Bronchial epithelial cell (primary cell): Measurements from ENCODE around the gene SLC25A17. TPM values are rescaled to one million over a fixed set of nuclear protein-coding genes. Genes with fewer than 3 reads are reported as not detected.

Experiments used
- DNase-seq: peaks from one replicate; pipeline ENCODE4 v3.0.0-alpha.2; 2010; ENCODE audit warnings: low read depth
- FAIRE-seq: peaks from 2 replicates; lab custom pipeline; 2011; peaks lifted over from hg19 to GRCh38; lab: Jason Lieb, UNC
- H3K27me3 ChIP-seq: 2 replicates; pipeline ENCODE4 v1.5.1; 2011; ENCODE audit warnings: low read length; ENCODE audit not compliant: control insufficient read depth, insufficient read depth
- H3K36me3 ChIP-seq: 2 replicates; pipeline ENCODE4 v1.5.1; 2011; ENCODE audit warnings: low read length; ENCODE audit not compliant: control insufficient read depth, insufficient read depth
- H3K4me3 ChIP-seq: 2 replicates; pipeline ENCODE4 v1.5.1; 2011; ENCODE audit warnings: mild to moderate bottlenecking, low read depth, low read length, control low read depth
- CTCF ChIP-seq: IDR thresholded peaks from 2 replicates; pipeline ENCODE4 v1.5.1; 2011; ENCODE audit warnings: mild to moderate bottlenecking, moderate library complexity, low read length, control low read depth, inconsistent platforms; ENCODE audit not compliant: insufficient read depth, severe bottlenecking
- total RNA-seq: library from RNA; depleted of rRNA; stranded (reverse); fragments of >200 nt; gene quantifications from 2 replicates; pipeline ENCODE4 v1.2.1, GENCODE V29; 2014

The SLC25A17 gene
- total RNA-seq, 1 donor from 2014 or later = 27.4 TPM

GRCh38 chr22:40758390-40758789 lies 60.8 kb downstream of the SLC25A17 start:
- no peaks in the 10 kb centered on the region for H3K36me3 ChIP-seq
- DNase-seq = peak; percentile 85
- no peaks in the 10 kb centered on the region for H3K27me3 ChIP-seq
- no peak for FAIRE-seq
- no peak for TF ChIP-seq CTCF
- no peak overlapping the region for H3K4me3 ChIP-seq

GRCh38 chr22:40757071-40757470 lies 62.1 kb downstream of the SLC25A17 start:
- no peaks in the 10 kb centered on the region for H3K27me3 ChIP-seq
- H3K36me3 ChIP-seq = no peaks in the 10 kb centered on the region
- no peak overlapping the region for H3K4me3 ChIP-seq
- TF ChIP-seq CTCF = no peak
- FAIRE-seq = no peak
- DNase-seq = peak; percentile 93

GRCh38 chr22:40753114-40753513 lies 66.0 kb downstream of the SLC25A17 start:
- DNase-seq = no peak
- TF ChIP-seq CTCF = no peak
- no peaks in the 10 kb centered on the region for H3K36me3 ChIP-seq
- FAIRE-seq = no peak
- no peaks in the 10 kb centered on the region for H3K27me3 ChIP-seq
- H3K4me3 ChIP-seq = no peak overlapping the region

- H3K27me3 ChIP-seq = no peaks in the 10 kb centered on the region
- FAIRE-seq (no peak), DNase-seq (no peak)
- no peak overlapping the region for H3K4me3 ChIP-seq
- H3K36me3 ChIP-seq = no peaks in the 10 kb centered on the region
- no peak for TF ChIP-seq CTCF
Measured at GRCh38 chr22:40751250-40751649, 67.9 kb downstream of the SLC25A17 start.

GRCh38 chr22:40749829-40750228 lies 69.3 kb downstream of the SLC25A17 start:
- Histone ChIP-seq H3K36me3 (no peaks in the 10 kb centered on the region), H3K4me3 (no peak overlapping the region), H3K27me3 (no peaks in the 10 kb centered on the region)
- FAIRE-seq = no peak
- no peak for DNase-seq
- TF ChIP-seq CTCF = no peak

GRCh38 chr22:40748388-40749355 lies 70.5 kb downstream of the SLC25A17 start:
- Histone ChIP-seq H3K36me3 (no peaks in the 10 kb centered on the region), H3K4me3 (no peak overlapping the region), H3K27me3 (no peaks in the 10 kb centered on the region)
- FAIRE-seq (no peak), DNase-seq (no peak)
- TF ChIP-seq CTCF = no peak
